ENCODE data around the gene G0S2. TPM values are rescaled to one million over a fixed set of nuclear protein-coding genes. Genes with fewer than 3 reads are reported as not detected.
A peak's percentile ranks its signal among the peaks of the same experiment; 100 is the strongest.

G0S2 gene
- total and polyA plus RNA-seq, 9 of the 15 experiments (the other 6 are each of a cell fraction or from before 2014, with no cell fraction given), result 0.18 to 65.6 (median 11.4) TPM

DNA sequence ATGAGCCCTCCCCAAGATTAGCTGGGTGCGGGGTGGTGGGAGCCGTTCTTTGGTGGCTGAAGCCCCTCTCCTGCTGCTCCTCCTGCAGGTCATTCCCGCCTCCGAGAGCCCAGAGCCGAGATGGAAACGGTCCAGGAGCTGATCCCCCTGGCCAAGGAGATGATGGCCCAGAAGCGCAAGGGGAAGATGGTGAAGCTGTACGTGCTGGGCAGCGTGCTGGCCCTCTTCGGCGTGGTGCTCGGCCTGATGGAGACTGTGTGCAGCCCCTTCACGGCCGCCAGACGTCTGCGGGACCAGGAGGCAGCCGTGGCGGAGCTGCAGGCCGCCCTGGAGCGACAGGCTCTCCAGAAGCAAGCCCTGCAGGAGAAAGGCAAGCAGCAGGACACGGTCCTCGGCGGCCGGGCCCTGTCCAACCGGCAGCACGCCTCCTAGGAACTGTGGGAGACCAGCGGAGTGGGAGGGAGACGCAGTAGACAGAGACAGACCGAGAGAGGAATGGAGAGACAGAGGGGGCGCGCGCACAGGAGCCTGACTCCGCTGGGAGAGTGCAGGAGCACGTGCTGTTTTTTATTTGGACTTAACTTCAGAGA lies 448 bp downstream of the G0S2 start (continued):
- TF ChIP-seq ZNF318 (IDR thresholded peaks at IDR 0.05; ENCODE audit: borderline replicate concordance in 1 of 2, low read depth in 1 of 2) (no peak), NELFE (IDR thresholded peaks at IDR 0.05; ENCODE audit: insufficient read depth, insufficient read length) (no peak), ARID4B (CRISPR knock-in tag; IDR thresholded peaks at IDR 0.05) (no peak), ZNF431 (CRISPR knock-in tag; IDR thresholded peaks at IDR 0.05) (peak; percentile 2; the same call in 1 of the 2 replicates), KLF6 (CRISPR knock-in tag; IDR thresholded peaks at IDR 0.05; ENCODE audit: borderline replicate concordance) (no peak), JUNB (CRISPR knock-in tag; conservative IDR thresholded peaks at IDR 0.05) (no peak), ZKSCAN1 (IDR thresholded peaks at IDR 0.05; ENCODE audit: low read depth, low read length) (no peak)
- TF ChIP-seq, protein P1, sequence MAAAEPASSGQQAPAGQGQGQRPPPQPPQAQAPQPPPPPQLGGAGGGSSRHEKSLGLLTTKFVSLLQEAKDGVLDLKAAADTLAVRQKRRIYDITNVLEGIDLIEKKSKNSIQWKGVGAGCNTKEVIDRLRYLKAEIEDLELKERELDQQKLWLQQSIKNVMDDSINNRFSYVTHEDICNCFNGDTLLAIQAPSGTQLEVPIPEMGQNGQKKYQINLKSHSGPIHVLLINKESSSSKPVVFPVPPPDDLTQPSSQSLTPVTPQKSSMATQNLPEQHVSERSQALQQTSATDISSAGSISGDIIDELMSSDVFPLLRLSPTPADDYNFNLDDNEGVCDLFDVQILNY (CRISPR knock-in tag; IDR thresholded peaks at IDR 0.05), result 0 out of 2 replicates have a peak, but pooled peaks have one; percentile 44
- TF ChIP-seq, protein P2, sequence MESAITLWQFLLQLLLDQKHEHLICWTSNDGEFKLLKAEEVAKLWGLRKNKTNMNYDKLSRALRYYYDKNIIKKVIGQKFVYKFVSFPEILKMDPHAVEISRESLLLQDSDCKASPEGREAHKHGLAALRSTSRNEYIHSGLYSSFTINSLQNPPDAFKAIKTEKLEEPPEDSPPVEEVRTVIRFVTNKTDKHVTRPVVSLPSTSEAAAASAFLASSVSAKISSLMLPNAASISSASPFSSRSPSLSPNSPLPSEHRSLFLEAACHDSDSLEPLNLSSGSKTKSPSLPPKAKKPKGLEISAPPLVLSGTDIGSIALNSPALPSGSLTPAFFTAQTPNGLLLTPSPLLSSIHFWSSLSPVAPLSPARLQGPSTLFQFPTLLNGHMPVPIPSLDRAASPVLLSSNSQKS (CRISPR knock-in tag; IDR thresholded peaks at IDR 0.05), result no peak
- TF ChIP-seq, protein P3, sequence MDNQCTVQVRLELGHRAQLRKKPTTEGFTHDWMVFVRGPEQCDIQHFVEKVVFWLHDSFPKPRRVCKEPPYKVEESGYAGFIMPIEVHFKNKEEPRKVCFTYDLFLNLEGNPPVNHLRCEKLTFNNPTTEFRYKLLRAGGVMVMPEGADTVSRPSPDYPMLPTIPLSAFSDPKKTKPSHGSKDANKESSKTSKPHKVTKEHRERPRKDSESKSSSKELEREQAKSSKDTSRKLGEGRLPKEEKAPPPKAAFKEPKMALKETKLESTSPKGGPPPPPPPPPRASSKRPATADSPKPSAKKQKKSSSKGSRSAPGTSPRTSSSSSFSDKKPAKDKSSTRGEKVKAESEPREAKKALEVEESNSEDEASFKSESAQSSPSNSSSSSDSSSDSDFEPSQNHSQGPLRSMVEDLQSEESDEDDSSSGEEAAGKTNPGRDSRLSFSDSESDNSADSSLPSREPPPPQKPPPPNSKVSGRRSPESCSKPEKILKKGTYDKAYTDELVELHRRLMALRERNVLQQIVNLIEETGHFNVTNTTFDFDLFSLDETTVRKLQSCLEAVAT (IDR thresholded peaks at IDR 0.05), result no peak

All from K562 (cell line).